Measurements from ENCODE around the gene PPP2CA. TPM values are rescaled to one million over a fixed set of nuclear protein-coding genes. Genes with fewer than 3 reads are reported as not detected.

Gene PPP2CA
- total RNA-seq, result 92.1 and 106 TPM in 2 replicates

GRCh38 chr5:134225780-134226440 is at the start of gene PPP2CA:
TSS of gene PPP2CA (minus strand) at chr5:134226073. CDS start at chr5:134225861, 212 bp downstream.

GRCh38 chr5:134176511-134177368 is 49.1 kb downstream of the PPP2CA start, which contains the start of gene SKP1:
TSS of gene SKP1 (minus strand) at chr5:134176950. CDS start at chr5:134174022, 2,928 bp downstream.

Small RNA genes within 50 kb of the gene (small RNA-seq; reads per million reads assigned to genes)
- gene MIR3661, result not detected

Other genes with a start within 250 kb of the PPP2CA start
- gene VDAC1, start 221.1 kb downstream of the PPP2CA start, total RNA-seq, result 342 and 347 TPM in 2 replicates
- 0.29 and 0.33 TPM in 2 replicates for gene TCF7, start 111.4 kb downstream of the PPP2CA start, total RNA-seq
- 145 and 244 TPM in 2 replicates for gene SKP1, start 49.1 kb downstream of the PPP2CA start, total RNA-seq
- 0.48 TPM in 1 of 2 replicates, not detected in the other for gene CDKL3, start 141.1 kb upstream of the PPP2CA start, total RNA-seq
- gene UBE2B, start 145.5 kb upstream of the PPP2CA start, total RNA-seq, result 32.0 and 38.0 TPM in 2 replicates
- 38.1 and 42.8 TPM in 2 replicates for gene CDKN2AIPNL, start 185.8 kb upstream of the PPP2CA start, total RNA-seq

All from vein endothelial cell (primary cell).